WTC11 (cell line): ENCODE results near the gene ANO3. TPM values are rescaled to one million over a fixed set of nuclear protein-coding genes. Genes with fewer than 3 reads are reported as not detected.

Experiments used
- ATAC-seq: fragments of 200-7000 bp; cut with Tn5 transposase; 2 replicates; pipeline ENCODE4 v1.10.0; 2021; ENCODE audit warnings: mild to moderate bottlenecking, moderate library complexity
- CTCF ChIA-PET: fragments of 300-600 bp; sonication (Branson Sonifier 250); formaldehyde crosslinking; loops from one replicate; lab custom pipeline; 2021; ENCODE audit warnings: antibody characterized with exemption; lab: Charles Lee
- POLR2A ChIA-PET: fragments of 350-600 bp; sonication (Branson Sonifier 250); formaldehyde crosslinking; loops from one replicate; lab custom pipeline; 2021; ENCODE audit warnings: antibody characterized with exemption; lab: Charles Lee
- DNase-seq: peaks from one replicate; pipeline ENCODE4 v3.0.0; 2021; ENCODE audit warnings: low spot score
- H3K27ac Mint-ChIP-seq: 2 replicates; pipeline ENCODE4 v1.8.0; 2021; ENCODE audit warnings: mixed read lengths
- H3K27me3 Mint-ChIP-seq: 2 replicates; pipeline ENCODE4 v1.8.0; 2021; ENCODE audit warnings: low read depth, mild to moderate bottlenecking, moderate library complexity, mixed read lengths
- H3K36me3 Mint-ChIP-seq: 2 replicates; pipeline ENCODE4 v1.8.0; 2021; ENCODE audit warnings: mixed read lengths
- H3K4me1 Mint-ChIP-seq: 2 replicates; pipeline ENCODE4 v1.8.0; 2022; ENCODE audit warnings: mixed read lengths
- H3K4me3 Mint-ChIP-seq: 2 replicates; pipeline ENCODE4 v1.8.0; 2021; ENCODE audit warnings: mild to moderate bottlenecking, moderate library complexity, mixed read lengths
- H3K9me3 Mint-ChIP-seq: 2 replicates; pipeline ENCODE4 v1.8.0; 2021; ENCODE audit warnings: mixed read lengths
- ATF3 ChIP-seq: sonication (generic); formaldehyde crosslinking; conservative IDR thresholded peaks from 2 replicates; pipeline ENCODE4 v1.8.1; 2022; ENCODE audit warnings: mild to moderate bottlenecking, missing genetic modification reagents
- E2F1 ChIP-seq: sonication (generic); formaldehyde crosslinking; IDR thresholded peaks from 2 replicates; pipeline ENCODE4 v1.8.0; 2022; ENCODE audit warnings: mild to moderate bottlenecking, missing genetic modification reagents
- ESRRA ChIP-seq: sonication (generic); formaldehyde crosslinking; IDR thresholded peaks from 2 replicates; pipeline ENCODE4 v1.8.1; 2022; ENCODE audit warnings: mild to moderate bottlenecking, missing genetic modification reagents, borderline replicate concordance
- FOXP4 ChIP-seq: sonication (generic); formaldehyde crosslinking; IDR thresholded peaks from 2 replicates; pipeline ENCODE4 v1.8.0; 2022; ENCODE audit warnings: mild to moderate bottlenecking, missing genetic modification reagents
- GTF2I ChIP-seq: fragments of 250-450 bp; sonication (Bioruptor Pico); conservative IDR thresholded peaks from 2 replicates; pipeline ENCODE4 v1.4.0; 2021; ENCODE audit warnings: mild to moderate bottlenecking
- IRF2 ChIP-seq: sonication (generic); formaldehyde crosslinking; IDR thresholded peaks from 2 replicates; pipeline ENCODE4 v1.8.0; 2022; ENCODE audit warnings: low read depth, missing genetic modification reagents, borderline replicate concordance
- JAZF1 ChIP-seq: fragments of 250-450 bp; sonication (Bioruptor Pico); IDR thresholded peaks from 2 replicates; pipeline ENCODE4 v1.9.0; 2021; ENCODE audit warnings: moderate library complexity, mild to moderate bottlenecking, inconsistent platforms
- NFE2L1 ChIP-seq: sonication (generic); formaldehyde crosslinking; IDR thresholded peaks from 2 replicates; pipeline ENCODE4 v1.8.1; 2023; ENCODE audit warnings: missing genetic modification reagents
- RORB ChIP-seq: fragments of 250-450 bp; sonication (Bioruptor Pico); IDR thresholded peaks from 2 replicates; pipeline ENCODE4 v1.9.0; 2021; ENCODE audit warnings: mild to moderate bottlenecking
- TCF7 ChIP-seq: sonication (generic); formaldehyde crosslinking; IDR thresholded peaks from 2 replicates; pipeline ENCODE4 v1.8.0; 2022; ENCODE audit warnings: mild to moderate bottlenecking, low read depth, missing genetic modification reagents, moderate library complexity
- ZNF396 ChIP-seq: fragments of 250-450 bp; sonication (Bioruptor Pico); IDR thresholded peaks from 2 replicates; pipeline ENCODE4 v1.8.0; 2021; ENCODE audit warnings: mild to moderate bottlenecking, moderate library complexity, borderline replicate concordance
- total RNA-seq: library from RNA; stranded (reverse); gene quantifications from 3 replicates; pipeline ENCODE4 v1.2.3, GENCODE V29; 2021
- TF ChIP-seq, protein P1 (sequence below): sonication (generic); formaldehyde crosslinking; IDR thresholded peaks from 2 replicates; pipeline ENCODE4 v1.8.1; 2023; ENCODE audit warnings: mild to moderate bottlenecking, missing genetic modification reagents, moderate library complexity
- TF ChIP-seq, protein P2 (sequence below): fragments of 200-600 bp; IDR thresholded peaks from 2 replicates; pipeline ENCODE4 v1.8.0; 2022; ENCODE audit warnings: antibody characterized with exemption
- TF ChIP-seq, protein P3 (sequence below): sonication (generic); formaldehyde crosslinking; IDR thresholded peaks from 2 replicates; pipeline ENCODE4 v1.8.1; 2022; ENCODE audit warnings: mild to moderate bottlenecking, missing genetic modification reagents, moderate library complexity, borderline replicate concordance

Gene ANO3
- total RNA-seq, 1 experiment from 2014 or later: 0.11 TPM

DNA sequence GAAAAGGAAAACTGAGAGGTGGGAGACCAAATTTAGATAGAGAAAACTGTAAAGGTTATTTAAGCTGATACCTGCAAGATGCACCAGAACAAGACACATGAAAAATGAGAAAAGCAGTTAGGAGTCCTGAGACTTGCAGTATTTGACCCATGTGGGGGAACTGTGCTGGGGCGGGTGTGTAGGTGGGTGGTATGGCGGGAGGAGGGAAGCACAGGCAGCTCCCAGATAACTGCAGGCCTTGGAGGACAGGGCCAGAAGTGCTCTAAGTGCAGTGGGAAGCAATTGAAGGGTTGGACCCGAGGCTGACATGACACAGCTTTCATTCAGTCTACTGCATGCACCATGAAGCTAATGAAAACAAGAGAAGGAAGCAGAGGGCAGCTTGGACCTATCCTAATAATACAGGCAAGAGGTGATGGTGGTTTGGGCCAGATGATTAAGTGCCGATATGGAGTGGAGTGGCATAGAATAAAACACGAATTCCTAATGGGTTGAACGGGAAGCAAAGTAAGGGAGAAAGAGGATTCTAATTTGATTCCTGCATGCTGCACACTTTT, 48.0 kb upstream of the ANO3 start:
- POLR2A ChIA-PET: interaction anchor here (0.7 kb wide), 1 partner anchor 21 kb away, joined by 3 read pairs; no protein-coding TSS in a partner anchor
- H3K36me3 Mint-ChIP-seq: no peaks in the 10 kb centered on the region
- no peak for DNase-seq
- H3K4me1 Mint-ChIP-seq: peaks cover 8% of the 10 kb centered on the region
- TF ChIP-seq GTF2I (CRISPR knock-in tag) (no peak), ATF3 (CRISPR knock-in tag) (no peak), ESRRA (CRISPR knock-in tag) (no peak), IRF2 (CRISPR knock-in tag) (no peak)
- TF ChIP-seq, all 79 proteins: peak for 0
- Mint-ChIP-seq H3K27me3 (no peaks in the 10 kb centered on the region), H3K27ac (no peak overlapping the region), H3K9me3 (no peaks in the 10 kb centered on the region), H3K4me3 (peak overlapping the region; percentile 81)
- CTCF ChIA-PET: interaction anchor here (0.5 to 2.0 kb wide), 31 partner anchors 9 to 389 kb away, joined by 3 to 16 read pairs (median 3); partner anchors contain the start of gene MUC15
- peak; percentile 60 for ATAC-seq

- no peaks in the 10 kb centered on the region for H3K36me3 Mint-ChIP-seq
- ChIA-PET CTCF (interaction anchor here (1.8 kb wide), 1 partner anchor 9 kb away, joined by 8 read pairs; no protein-coding TSS in a partner anchor), POLR2A (no interaction called here)
- H3K9me3 Mint-ChIP-seq: no peaks in the 10 kb centered on the region
- no peak overlapping the region for H3K4me3 Mint-ChIP-seq
- ATAC-seq: no peak
- TF ChIP-seq ZNF396 (CRISPR knock-in tag): no peak
- TF ChIP-seq NFE2L1 (CRISPR knock-in tag): no peak
- no peak for TF ChIP-seq E2F1 (CRISPR knock-in tag)
- TF ChIP-seq, protein P1, sequence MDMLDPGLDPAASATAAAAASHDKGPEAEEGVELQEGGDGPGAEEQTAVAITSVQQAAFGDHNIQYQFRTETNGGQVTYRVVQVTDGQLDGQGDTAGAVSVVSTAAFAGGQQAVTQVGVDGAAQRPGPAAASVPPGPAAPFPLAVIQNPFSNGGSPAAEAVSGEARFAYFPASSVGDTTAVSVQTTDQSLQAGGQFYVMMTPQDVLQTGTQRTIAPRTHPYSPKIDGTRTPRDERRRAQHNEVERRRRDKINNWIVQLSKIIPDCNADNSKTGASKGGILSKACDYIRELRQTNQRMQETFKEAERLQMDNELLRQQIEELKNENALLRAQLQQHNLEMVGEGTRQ (CRISPR knock-in tag): no peak
- TF ChIP-seq, protein P2, sequence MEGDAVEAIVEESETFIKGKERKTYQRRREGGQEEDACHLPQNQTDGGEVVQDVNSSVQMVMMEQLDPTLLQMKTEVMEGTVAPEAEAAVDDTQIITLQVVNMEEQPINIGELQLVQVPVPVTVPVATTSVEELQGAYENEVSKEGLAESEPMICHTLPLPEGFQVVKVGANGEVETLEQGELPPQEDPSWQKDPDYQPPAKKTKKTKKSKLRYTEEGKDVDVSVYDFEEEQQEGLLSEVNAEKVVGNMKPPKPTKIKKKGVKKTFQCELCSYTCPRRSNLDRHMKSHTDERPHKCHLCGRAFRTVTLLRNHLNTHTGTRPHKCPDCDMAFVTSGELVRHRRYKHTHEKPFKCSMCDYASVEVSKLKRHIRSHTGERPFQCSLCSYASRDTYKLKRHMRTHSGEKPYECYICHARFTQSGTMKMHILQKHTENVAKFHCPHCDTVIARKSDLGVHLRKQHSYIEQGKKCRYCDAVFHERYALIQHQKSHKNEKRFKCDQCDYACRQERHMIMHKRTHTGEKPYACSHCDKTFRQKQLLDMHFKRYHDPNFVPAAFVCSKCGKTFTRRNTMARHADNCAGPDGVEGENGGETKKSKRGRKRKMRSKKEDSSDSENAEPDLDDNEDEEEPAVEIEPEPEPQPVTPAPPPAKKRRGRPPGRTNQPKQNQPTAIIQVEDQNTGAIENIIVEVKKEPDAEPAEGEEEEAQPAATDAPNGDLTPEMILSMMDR: no peak
- TF ChIP-seq TCF7 (CRISPR knock-in tag): no peak
- TF ChIP-seq JAZF1 (CRISPR knock-in tag): no peak
- TF ChIP-seq, protein P3, sequence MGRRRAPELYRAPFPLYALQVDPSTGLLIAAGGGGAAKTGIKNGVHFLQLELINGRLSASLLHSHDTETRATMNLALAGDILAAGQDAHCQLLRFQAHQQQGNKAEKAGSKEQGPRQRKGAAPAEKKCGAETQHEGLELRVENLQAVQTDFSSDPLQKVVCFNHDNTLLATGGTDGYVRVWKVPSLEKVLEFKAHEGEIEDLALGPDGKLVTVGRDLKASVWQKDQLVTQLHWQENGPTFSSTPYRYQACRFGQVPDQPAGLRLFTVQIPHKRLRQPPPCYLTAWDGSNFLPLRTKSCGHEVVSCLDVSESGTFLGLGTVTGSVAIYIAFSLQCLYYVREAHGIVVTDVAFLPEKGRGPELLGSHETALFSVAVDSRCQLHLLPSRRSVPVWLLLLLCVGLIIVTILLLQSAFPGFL (CRISPR knock-in tag): no peak
- no peak for TF ChIP-seq RORB (CRISPR knock-in tag)
- no peak for TF ChIP-seq FOXP4 (CRISPR knock-in tag)
- peaks cover 4% of the 10 kb centered on the region for H3K27me3 Mint-ChIP-seq
- H3K4me1 Mint-ChIP-seq: peaks cover 8% of the 10 kb centered on the region
- DNase-seq: no peak
- H3K27ac Mint-ChIP-seq: no peak overlapping the region
Measured at GRCh38 chr11:26285608-26286007, 46.3 kb upstream of the ANO3 start.
